Measurements from ENCODE around the gene IPO11.
"Not testable (repeated sequence)": the region's sequence is repeated elsewhere in the genome, so short reads cannot be mapped to it uniquely, and the experiment has no call there.

GRCh38 chr5:62508760-62509159 is 96.2 kb downstream of the IPO11 start:
- not testable (repeated sequence) for TF ChIP-seq EGR1 (IDR thresholded peaks at IDR 0.05; ENCODE audit: low read depth in 2 of 2); SP1 (IDR thresholded peaks at IDR 0.05); RXRA (IDR thresholded peaks at IDR 0.05); CTCF (IDR thresholded peaks at IDR 0.05; ENCODE audit: low read depth, low read length, missing input control); RAD21 (IDR thresholded peaks at IDR 0.05)
- TF ChIP-seq, protein P1, sequence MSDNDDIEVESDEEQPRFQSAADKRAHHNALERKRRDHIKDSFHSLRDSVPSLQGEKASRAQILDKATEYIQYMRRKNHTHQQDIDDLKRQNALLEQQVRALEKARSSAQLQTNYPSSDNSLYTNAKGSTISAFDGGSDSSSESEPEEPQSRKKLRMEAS (IDR thresholded peaks at IDR 0.05) = not testable (repeated sequence)

Data from liver (tissue), 3 donors.